Activated CD4-positive, alpha-beta memory T cell treated with anti-CD3 and anti-CD28 coated beads, Interleukin-2, amount 10 ng/mL, durations not matched to agents 7 days and 5 days (primary cell): Measurements from ENCODE around the gene GPR68. TPM values are rescaled to one million over a fixed set of nuclear protein-coding genes. Genes with fewer than 3 reads are reported as not detected.

Experiments
- total RNA-seq, 2 experiments: library from RNA; stranded (reverse); gene quantifications; one replicate each; pipeline ENCODE4 v1.2.3, GENCODE V29; 2021

The GPR68 gene
- total RNA-seq, 2 experiments from 2014 or later, result 36.9 to 39.8 TPM

Other genes starting within 250 kb of the GPR68 start
- gene RPS6KA5, start 184.1 kb downstream of the GPR68 start, total RNA-seq, result 10 to 100 TPM; 44.5 to 49.9 TPM
- 100 to 1,000 TPM; 112 to 115 TPM for gene DGLUCY, start 130.6 kb downstream of the GPR68 start, total RNA-seq
- gene CCDC88C, start 173.1 kb upstream of the GPR68 start, total RNA-seq, result 100 to 1,000 TPM; 168 to 175 TPM